ENCODE measurements around the gene C1QB. TPM values are rescaled to one million over a fixed set of nuclear protein-coding genes. Genes with fewer than 3 reads are reported as not detected.
A peak's percentile ranks its signal among the peaks of the same experiment; 100 is the strongest.

The C1QB gene
- total RNA-seq, 6 donors from 2014 or later: 391 to 1,763 (median 1,026) TPM

DNA sequence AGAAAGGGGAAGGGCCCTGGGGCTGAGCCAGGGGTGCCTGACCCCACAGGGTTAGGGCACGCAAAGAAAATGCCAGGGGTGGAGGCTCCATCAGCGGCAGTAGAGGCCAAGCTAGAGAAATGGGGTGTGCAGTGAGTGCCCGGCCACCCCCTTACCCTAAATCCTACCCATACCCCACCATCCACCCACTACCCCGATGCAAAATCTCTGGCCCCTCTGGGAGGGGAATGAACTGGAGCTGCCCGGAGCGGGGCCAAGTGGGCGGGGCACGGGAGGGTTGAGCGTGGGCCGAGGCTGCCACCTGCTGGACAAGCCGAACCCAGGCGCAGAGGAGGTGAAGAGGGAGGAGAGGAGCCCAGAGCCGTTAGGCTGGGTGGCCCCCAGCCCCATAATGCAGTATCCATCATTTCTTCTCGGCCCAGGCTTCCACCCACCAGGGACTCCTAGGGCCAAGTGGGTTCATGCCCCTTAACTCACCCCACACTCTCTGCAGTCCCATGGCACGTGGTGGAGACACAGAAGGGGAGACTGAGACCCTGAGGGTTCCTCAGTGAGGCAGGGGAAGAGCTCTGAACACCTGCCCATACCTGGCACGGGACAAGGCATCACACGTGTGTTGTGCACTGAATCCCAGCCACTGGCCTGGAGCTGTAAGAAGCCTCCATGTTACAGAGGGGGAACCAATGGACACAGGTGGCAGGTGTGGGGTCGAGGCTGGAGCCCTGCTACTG lies 11.0 kb upstream of the C1QB start:
- Histone ChIP-seq H3K27me3 (no peaks in the 10 kb centered on the region), H3K4me3 (no peak overlapping the region), H3K36me3 (no peaks in the 10 kb centered on the region), H3K9me3 (no peaks in the 10 kb centered on the region), H3K27ac (peak overlapping the region in 1 of 4 donors; percentile 21), H3K4me1 (peaks cover 0 to 6% (median 2%) of the 10 kb centered on the region in 4 donors)
- ATAC-seq (ENCODE audit: low FRiP score in 2 of 2): peak; percentile 68 to 86
- DNase-seq: peak; percentile 73 to 97
- TF ChIP-seq, protein P1, sequence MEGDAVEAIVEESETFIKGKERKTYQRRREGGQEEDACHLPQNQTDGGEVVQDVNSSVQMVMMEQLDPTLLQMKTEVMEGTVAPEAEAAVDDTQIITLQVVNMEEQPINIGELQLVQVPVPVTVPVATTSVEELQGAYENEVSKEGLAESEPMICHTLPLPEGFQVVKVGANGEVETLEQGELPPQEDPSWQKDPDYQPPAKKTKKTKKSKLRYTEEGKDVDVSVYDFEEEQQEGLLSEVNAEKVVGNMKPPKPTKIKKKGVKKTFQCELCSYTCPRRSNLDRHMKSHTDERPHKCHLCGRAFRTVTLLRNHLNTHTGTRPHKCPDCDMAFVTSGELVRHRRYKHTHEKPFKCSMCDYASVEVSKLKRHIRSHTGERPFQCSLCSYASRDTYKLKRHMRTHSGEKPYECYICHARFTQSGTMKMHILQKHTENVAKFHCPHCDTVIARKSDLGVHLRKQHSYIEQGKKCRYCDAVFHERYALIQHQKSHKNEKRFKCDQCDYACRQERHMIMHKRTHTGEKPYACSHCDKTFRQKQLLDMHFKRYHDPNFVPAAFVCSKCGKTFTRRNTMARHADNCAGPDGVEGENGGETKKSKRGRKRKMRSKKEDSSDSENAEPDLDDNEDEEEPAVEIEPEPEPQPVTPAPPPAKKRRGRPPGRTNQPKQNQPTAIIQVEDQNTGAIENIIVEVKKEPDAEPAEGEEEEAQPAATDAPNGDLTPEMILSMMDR (IDR thresholded peaks at IDR 0.05): peak; percentile 80 to 93 (median 90)
- TF ChIP-seq POLR2AphosphoS5 (IDR thresholded peaks at IDR 0.05): no peak
- TF ChIP-seq EP300 (IDR thresholded peaks at IDR 0.05): no peak
- WGBS, 2 donors: 0 to 10% methylated on average over 4 to 18 of the region's 18 CpGs

DNA sequence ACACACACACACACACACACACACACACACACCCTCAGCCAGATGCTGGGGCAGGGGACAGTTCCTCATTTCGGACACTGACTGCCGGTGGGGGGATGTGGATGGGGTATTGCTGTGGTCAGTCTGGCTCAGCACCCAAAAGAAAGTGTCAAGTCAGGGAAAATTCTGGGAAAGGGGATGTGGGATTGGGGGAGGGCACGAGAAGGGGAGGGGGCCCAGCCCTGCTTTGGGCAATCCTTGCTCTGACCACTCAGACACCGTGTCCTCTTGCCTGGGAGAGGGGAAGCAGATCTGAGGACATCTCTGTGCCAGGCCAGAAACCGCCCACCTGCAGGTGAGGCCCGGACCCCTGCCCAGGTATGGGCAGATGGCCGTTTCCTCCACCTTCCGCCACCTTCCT lies 9.7 kb upstream of the C1QB start, which contains the start of gene C1QC:
Gene C1QC (plus strand): TSS at position 253 of the 400 bp plus-strand sequence. CDS start 391 bp downstream, outside the sequence.
- peak in 1 of 2 donors; percentile 58 for ATAC-seq (ENCODE audit: low FRiP score in 2 of 2)
- H3K36me3 ChIP-seq: no peaks in the 10 kb centered on the region
- peak within 1 kb of the TSS in 3 of 4 donors; percentile 30 to 85 (median 63) for H3K27ac ChIP-seq
- DNase-seq: peak in 1 of 2 donors; percentile 32
- H3K4me1 ChIP-seq: peaks cover 0 to 6% (median 2%) of the 10 kb centered on the region in 4 donors
- no peaks in the 10 kb centered on the region for H3K9me3 ChIP-seq
- WGBS, 2 donors: 38 to 57% methylated on average over 1 to 8 of the region's 8 CpGs
- peak within 1 kb of the TSS in 3 of 4 donors; percentile 25 to 44 (median 38) for H3K4me3 ChIP-seq
- no peak for TF ChIP-seq EP300 (IDR thresholded peaks at IDR 0.05)
- peak in 1 of 4 donors; percentile 66 for TF ChIP-seq POLR2A (IDR thresholded peaks at IDR 0.05)
- no peaks in the 10 kb centered on the region for H3K27me3 ChIP-seq

DNA sequence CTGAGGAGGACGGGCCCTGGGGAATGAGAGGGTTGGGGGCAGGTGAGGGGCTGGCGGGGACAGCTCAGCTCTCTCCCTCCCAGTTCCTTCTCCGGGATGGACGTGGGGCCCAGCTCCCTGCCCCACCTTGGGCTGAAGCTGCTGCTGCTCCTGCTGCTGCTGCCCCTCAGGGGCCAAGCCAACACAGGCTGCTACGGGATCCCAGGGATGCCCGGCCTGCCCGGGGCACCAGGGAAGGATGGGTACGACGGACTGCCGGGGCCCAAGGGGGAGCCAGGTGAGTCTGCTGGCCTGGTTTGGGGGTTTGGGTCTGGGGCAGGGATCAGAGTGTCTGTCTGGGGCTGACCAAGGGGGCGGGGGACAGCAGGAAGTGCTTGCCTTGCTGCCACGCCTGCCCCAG lies 9.1 kb upstream of the C1QB start:
- Histone ChIP-seq H3K36me3 (no peaks in the 10 kb centered on the region), H3K4me3 (peak overlapping the region in 3 of 4 donors; percentile 25 to 44 (median 38))
- ATAC-seq (ENCODE audit: low FRiP score in 2 of 2): no peak

GRCh38 chr1:22645931-22646330 lies 7.1 kb upstream of the C1QB start:
- 59 to 74% methylated on average over 7 of the region's 7 CpGs for WGBS, 2 donors
- Histone ChIP-seq H3K9me3 (no peaks in the 10 kb centered on the region), H3K4me1 (peaks cover 0 to 6% (median 2%) of the 10 kb centered on the region in 4 donors), H3K27ac (peak overlapping the region in 1 of 4 donors; percentile 75), H3K36me3 (no peaks in the 10 kb centered on the region), H3K27me3 (no peaks in the 10 kb centered on the region), H3K4me3 (peak overlapping the region in 1 of 4 donors; percentile 44)
- TF ChIP-seq POLR2A (IDR thresholded peaks at IDR 0.05) (peak in 1 of 4 donors; percentile 52), EP300 (IDR thresholded peaks at IDR 0.05) (no peak), POLR2AphosphoS5 (IDR thresholded peaks at IDR 0.05) (peak in 1 of 2 donors; percentile 18)
- TF ChIP-seq, protein P1 (IDR thresholded peaks at IDR 0.05): no peak
- DNase-seq (peak in 1 of 2 donors; percentile 47), ATAC-seq (ENCODE audit: low FRiP score in 2 of 2) (peak in 1 of 2 donors; percentile 50)

More for the DNA sequence above, 9.1 kb upstream of the C1QB start:
- H3K27me3 ChIP-seq: no peaks in the 10 kb centered on the region
- H3K4me1 ChIP-seq: peaks cover 0 to 6% (median 2%) of the 10 kb centered on the region in 4 donors
- 72 to 78% methylated on average over 7 to 12 of the region's 12 CpGs for WGBS, 2 donors
- peak overlapping the region in 3 of 4 donors; percentile 30 to 85 (median 63) for H3K27ac ChIP-seq
- no peaks in the 10 kb centered on the region for H3K9me3 ChIP-seq
- DNase-seq: peak in 1 of 2 donors; percentile 74
- TF ChIP-seq, protein P1 (IDR thresholded peaks at IDR 0.05): no peak
- TF ChIP-seq POLR2A (IDR thresholded peaks at IDR 0.05) (no peak), POLR2AphosphoS5 (IDR thresholded peaks at IDR 0.05) (no peak), EP300 (IDR thresholded peaks at IDR 0.05) (no peak)

- Histone ChIP-seq H3K4me1 (peaks cover 0 to 6% (median 2%) of the 10 kb centered on the region in 4 donors), H3K27me3 (no peaks in the 10 kb centered on the region), H3K36me3 (no peaks in the 10 kb centered on the region), H3K4me3 (peak overlapping the region in 1 of 4 donors; percentile 44), H3K9me3 (no peaks in the 10 kb centered on the region), H3K27ac (peak overlapping the region in 1 of 4 donors; percentile 75)
- DNase-seq: no peak
- no peak for ATAC-seq (ENCODE audit: low FRiP score in 2 of 2)
- WGBS, 2 donors: 0 to 89% methylated on average over 1 of the region's 1 CpG
- TF ChIP-seq, protein P1 (IDR thresholded peaks at IDR 0.05): no peak
- no peak for TF ChIP-seq EP300 (IDR thresholded peaks at IDR 0.05)
- no peak for TF ChIP-seq POLR2AphosphoS5 (IDR thresholded peaks at IDR 0.05)
- no peak for TF ChIP-seq POLR2A (IDR thresholded peaks at IDR 0.05)
These were observed 6.7 kb upstream of the C1QB start for GRCh38 chr1:22646384-22646783.

Data from upper lobe of left lung (tissue), 6 donors.